Astrocyte of the cerebellum (primary cell): ENCODE data around the gene RBMS3.

ENCODE experiments used
- DNase-seq: peaks from one replicate; pipeline ENCODE4 v3.0.0-alpha.2; 2011; ENCODE audit warnings: low read depth
- H3K4me3 ChIP-seq: 2 replicates; pipeline ENCODE4 v1.5.1; 2011; ENCODE audit warnings: mild to moderate bottlenecking, low read depth, low read length, moderate library complexity
- in situ Hi-C: cut with HindIII; loops from 2 replicates; pipeline ENCODE4 v1.10.0; 2017; ENCODE audit warnings: low sequenced_read_pairs
- TF ChIP-seq, protein P1 (sequence below): IDR thresholded peaks from 2 replicates; pipeline ENCODE4 v1.5.1; 2012; ENCODE audit warnings: low read length, low read depth, moderate library complexity, mild to moderate bottlenecking; ENCODE audit errors: missing control alignments

Gene RBMS3

DNA sequence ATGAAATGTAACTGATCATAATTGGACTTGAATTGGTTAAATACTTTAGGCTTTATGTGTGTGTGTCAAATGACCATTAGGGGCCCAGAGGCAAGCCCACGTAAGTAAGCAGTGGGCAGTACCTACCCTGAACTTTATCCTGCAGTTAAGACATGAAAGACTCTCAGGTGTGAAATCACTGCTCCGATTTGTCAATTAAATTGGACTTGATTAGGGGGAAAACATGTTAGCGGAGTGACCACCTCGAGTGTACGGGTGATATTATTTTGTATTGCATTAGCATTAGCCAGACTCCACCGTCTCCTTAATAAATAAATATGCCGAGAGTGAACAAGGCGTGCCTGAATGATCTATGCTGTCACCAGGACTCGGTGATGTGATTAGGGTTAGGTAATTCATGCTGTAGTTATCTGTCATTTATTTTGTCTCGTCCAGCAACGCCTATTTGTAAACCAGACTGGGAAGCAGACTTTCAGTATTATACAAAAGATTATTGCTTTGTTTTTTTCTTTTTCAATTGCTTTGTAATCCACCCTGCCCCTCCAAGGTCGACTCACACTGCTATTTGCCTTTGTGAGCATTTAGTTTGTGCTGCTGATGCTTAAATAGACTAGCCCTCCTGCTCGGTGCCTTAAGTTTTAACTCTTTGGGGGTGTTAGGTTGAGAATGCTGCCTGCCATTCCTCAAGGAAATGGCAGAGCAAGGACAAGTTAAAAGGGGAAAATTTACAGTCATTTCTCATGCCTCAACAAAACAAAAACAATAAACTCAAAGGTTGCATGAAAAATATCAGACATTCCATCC is 1.8 kb downstream of the RBMS3 start:
- peak overlapping the region; percentile 71 for H3K4me3 ChIP-seq
- no peak for DNase-seq
- in situ Hi-C loops = no loop called here
- TF ChIP-seq, protein P1, sequence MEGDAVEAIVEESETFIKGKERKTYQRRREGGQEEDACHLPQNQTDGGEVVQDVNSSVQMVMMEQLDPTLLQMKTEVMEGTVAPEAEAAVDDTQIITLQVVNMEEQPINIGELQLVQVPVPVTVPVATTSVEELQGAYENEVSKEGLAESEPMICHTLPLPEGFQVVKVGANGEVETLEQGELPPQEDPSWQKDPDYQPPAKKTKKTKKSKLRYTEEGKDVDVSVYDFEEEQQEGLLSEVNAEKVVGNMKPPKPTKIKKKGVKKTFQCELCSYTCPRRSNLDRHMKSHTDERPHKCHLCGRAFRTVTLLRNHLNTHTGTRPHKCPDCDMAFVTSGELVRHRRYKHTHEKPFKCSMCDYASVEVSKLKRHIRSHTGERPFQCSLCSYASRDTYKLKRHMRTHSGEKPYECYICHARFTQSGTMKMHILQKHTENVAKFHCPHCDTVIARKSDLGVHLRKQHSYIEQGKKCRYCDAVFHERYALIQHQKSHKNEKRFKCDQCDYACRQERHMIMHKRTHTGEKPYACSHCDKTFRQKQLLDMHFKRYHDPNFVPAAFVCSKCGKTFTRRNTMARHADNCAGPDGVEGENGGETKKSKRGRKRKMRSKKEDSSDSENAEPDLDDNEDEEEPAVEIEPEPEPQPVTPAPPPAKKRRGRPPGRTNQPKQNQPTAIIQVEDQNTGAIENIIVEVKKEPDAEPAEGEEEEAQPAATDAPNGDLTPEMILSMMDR = no peak

DNA sequence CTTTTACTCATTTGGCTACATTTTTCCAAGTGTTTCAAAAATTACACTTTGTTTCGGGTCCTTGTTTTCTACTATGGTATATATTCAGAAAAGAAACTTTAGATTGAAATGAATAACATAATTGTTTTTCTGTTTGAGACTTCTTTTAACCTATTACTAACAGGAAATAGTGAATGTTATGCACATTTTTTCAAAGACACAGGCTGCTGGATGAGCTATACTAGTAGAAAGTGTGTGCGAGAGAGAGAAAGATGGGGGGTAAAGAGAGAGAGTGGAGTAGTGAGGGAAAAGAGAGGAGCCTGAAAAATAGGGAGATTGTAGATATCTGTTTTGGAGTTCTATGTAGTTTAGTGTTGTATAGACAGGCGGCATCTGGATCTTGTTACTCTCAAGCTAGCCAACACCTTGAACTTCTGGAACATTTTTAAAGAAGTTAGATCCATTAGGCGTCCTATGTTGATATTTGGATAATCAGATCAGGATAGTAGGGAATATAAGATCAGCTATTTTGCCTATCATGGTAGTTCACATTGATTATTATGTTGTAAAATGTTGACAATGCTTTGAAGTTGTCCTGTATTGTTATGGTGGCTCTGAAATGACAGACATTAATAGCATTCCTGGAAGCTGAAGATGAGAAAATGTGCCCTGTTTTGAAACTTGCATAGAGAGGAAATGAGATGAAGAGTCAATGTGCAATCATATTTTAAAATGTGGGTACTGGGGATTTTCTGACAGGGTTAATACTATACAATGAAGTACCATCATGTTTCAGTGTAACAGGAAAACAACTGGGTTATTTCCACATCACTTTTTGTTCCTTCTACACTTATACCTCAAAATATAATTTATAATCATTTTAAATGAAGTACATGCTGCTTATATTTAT is 2.6 kb downstream of the RBMS3 start:
- no peak for DNase-seq
- TF ChIP-seq, protein P1 = no peak
- peak overlapping the region; percentile 71 for H3K4me3 ChIP-seq
- in situ Hi-C loops = no loop called here

DNA sequence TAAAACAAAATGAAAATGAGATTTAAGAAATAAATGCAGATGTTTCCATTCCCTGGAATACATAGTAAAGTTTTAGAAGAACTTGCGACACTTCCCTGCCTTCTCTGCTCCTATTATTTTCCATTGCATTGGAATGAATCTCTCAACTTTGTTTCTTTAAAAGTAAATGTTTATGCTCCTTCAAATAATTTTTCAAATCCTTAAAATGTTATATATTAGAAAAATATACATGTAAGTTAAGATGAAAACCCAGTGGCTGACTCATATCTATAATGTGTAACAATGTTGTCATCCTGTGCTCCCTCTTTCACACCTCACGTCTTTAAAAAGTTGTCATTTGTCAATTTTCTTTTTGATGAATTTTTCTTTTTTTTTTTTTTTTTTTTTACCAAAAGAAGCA is 3.6 kb downstream of the RBMS3 start:
- in situ Hi-C loops = no loop called here
- DNase-seq = no peak
- TF ChIP-seq, protein P1 = no peak
- H3K4me3 ChIP-seq = no peak overlapping the region

DNA sequence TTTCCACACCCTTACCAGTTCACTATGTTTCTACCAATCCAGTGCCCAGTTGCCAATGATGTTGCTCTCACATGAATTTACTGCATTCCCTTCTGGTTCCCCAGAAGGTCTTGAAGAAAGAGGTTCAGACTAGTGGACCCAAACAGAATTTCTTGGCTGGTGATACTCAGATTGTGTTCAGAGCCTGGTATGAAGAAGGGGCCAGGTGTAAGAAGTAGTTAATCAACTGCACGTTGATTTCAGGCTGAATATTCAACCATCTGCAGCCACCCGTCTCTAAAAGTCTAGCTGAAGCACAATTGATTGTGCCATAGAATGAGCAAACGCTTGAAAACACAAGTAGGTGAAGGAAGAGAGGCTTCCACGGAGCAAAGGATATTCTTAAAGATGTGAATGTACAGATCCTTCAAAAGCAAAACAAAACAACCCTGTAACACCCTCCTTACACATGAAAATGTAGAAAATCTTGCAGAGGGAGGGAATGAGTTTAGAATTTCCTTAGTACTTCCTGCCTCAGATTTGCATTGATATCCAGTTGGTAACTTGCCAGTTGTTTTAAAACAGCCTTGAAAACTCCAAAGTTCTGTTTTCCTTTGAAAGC is 4.7 kb downstream of the RBMS3 start:
- no peak overlapping the region for H3K4me3 ChIP-seq
- TF ChIP-seq, protein P1 = no peak
- no peak for DNase-seq
- in situ Hi-C loops = no loop called here

DNA sequence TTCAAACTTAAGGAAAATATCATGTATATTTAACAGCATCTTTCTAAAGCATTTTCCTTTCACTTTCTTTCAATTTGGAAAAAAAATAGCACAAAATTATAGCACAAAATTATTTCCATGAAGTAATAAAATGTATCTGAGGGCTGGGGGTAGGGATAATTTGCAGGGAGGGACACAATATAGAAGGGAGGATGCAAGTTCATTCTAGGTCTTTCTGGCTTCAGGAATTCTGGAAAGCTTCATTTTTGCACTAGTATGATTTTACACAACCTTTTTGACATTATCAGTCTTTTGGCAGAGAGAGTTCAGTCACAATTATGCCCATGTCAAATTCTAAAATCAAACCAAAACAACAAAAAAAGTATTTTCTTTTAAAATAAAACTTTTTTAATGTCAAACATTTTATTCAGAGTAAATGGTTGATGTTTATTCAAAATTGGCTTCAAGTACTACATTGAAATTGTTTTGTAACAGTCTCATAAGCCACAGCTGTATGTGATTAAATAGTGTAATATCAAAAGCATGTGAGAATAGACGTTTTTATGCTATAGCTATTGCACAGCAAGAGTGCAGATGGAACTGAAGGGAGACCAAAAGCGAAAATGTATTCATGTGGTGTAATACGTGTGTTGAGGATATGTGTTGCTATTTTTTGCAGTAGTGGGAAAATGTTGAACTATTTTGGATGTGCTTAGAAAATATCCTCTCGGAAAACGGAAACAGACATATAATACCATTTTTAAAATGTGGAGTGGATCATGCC is 5.8 kb downstream of the RBMS3 start:
- no peak overlapping the region for H3K4me3 ChIP-seq
- no peak for DNase-seq
- TF ChIP-seq, protein P1 = no peak
- in situ Hi-C loops = no loop called here

DNA sequence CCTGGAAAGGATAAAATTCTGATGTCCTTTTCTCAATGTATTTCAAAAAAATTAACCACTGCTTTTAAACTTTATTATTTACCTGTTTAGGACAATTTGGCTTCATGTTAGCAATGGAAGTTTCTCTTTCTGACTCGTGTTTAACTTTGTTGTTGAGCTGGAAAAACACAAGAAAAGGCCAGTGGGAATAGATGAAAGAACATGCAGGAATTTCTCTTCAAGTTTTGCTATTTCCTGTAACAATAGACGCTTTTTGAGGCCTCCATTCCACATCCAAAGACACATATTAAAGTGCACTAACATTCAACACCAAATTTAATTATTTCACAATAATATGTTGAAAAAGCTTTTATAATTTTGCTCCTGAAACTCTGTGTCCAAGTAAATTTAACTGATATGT is 9.7 kb downstream of the RBMS3 start:
- no peak for DNase-seq
- TF ChIP-seq, protein P1 = no peak
- no peak overlapping the region for H3K4me3 ChIP-seq
- in situ Hi-C loops = no loop called here
